ENCODE measurements around the gene TMEM86B. TPM values are rescaled to one million over a fixed set of nuclear protein-coding genes. Genes with fewer than 3 reads are reported as not detected.

The TMEM86B gene
- total and polyA plus RNA-seq, 12 donors: 0.20 to 47.8 (median 4.3) TPM

DNA sequence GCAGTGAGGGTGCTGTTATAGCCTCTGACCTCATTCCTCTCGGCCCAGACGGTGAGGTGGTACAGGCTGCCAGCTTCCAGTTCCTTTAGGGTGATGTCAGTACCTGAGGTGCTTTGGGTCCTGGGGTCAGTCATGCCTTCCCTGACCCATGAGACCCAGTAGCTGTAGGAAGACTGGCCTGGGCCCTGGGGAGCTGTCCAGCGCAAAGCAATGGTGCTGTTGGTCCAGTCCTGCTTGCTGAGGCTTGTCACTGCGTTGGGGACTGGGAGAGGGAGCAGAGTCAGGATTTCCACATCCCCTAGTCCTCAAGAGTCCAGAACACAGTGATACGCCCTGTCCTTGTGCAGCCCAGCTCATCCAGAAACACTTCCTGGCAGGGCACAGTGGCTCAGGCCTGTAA is 29.9 kb downstream of the TMEM86B start:
- TF ChIP-seq, protein P1, sequence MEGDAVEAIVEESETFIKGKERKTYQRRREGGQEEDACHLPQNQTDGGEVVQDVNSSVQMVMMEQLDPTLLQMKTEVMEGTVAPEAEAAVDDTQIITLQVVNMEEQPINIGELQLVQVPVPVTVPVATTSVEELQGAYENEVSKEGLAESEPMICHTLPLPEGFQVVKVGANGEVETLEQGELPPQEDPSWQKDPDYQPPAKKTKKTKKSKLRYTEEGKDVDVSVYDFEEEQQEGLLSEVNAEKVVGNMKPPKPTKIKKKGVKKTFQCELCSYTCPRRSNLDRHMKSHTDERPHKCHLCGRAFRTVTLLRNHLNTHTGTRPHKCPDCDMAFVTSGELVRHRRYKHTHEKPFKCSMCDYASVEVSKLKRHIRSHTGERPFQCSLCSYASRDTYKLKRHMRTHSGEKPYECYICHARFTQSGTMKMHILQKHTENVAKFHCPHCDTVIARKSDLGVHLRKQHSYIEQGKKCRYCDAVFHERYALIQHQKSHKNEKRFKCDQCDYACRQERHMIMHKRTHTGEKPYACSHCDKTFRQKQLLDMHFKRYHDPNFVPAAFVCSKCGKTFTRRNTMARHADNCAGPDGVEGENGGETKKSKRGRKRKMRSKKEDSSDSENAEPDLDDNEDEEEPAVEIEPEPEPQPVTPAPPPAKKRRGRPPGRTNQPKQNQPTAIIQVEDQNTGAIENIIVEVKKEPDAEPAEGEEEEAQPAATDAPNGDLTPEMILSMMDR (IDR thresholded peaks at IDR 0.05): no peak
- no peak for TF ChIP-seq POLR2A (IDR thresholded peaks at IDR 0.05)
- no peaks in the 10 kb centered on the region for H3K4me1 ChIP-seq (replicated peaks in 1 of 2)
- intact Hi-C loops (cut with DNase I): no loop called here
- H3K9me3 ChIP-seq (replicated peaks in 1 of 3): no peaks in the 10 kb centered on the region
- peaks cover 0 to 30% of the 10 kb centered on the region in 2 donors for H3K36me3 ChIP-seq (replicated peaks in 1 of 2)
- H3K4me3 ChIP-seq: no peak overlapping the region
- H3K27me3 ChIP-seq: no peaks in the 10 kb centered on the region
- 69 to 82% (median 77%) methylated on average over 3 to 5 of the region's 5 CpGs for WGBS, 4 donors
- no peak for DNase-seq
- no peak overlapping the region for H3K27ac ChIP-seq

DNA sequence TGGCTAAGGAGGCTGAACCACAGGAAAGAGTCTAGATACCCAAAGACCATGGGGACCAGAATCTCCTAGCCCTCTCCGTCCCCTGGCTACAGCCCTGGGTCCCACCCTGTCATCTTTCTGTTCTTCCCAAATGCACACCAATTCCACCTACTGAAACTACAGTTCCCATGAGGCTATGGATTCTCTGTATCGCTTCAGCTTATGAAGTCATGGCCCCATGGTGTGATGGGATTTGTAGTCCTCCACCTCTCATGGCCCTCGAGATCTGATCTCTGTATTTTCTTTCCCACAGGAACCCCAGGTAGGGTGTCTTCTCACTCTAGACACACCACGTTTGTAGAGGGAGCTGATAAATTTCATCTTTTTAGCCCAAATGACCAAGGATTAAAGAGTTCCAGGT is 31.0 kb downstream of the TMEM86B start:
- WGBS, 4 donors: 76 to 82% (median 80%) methylated on average over 4 of the region's 4 CpGs
- Histone ChIP-seq H3K27me3 (no peaks in the 10 kb centered on the region), H3K4me1 (replicated peaks in 1 of 2) (no peaks in the 10 kb centered on the region), H3K4me3 (no peak overlapping the region), H3K9me3 (replicated peaks in 1 of 3) (no peaks in the 10 kb centered on the region), H3K27ac (no peak overlapping the region), H3K36me3 (replicated peaks in 1 of 2) (peaks cover 0 to 29% of the 10 kb centered on the region in 2 donors)
- intact Hi-C loops (cut with DNase I): no loop called here
- TF ChIP-seq POLR2A (IDR thresholded peaks at IDR 0.05): no peak
- TF ChIP-seq, protein P1 (IDR thresholded peaks at IDR 0.05): no peak
- no peak for DNase-seq

DNA sequence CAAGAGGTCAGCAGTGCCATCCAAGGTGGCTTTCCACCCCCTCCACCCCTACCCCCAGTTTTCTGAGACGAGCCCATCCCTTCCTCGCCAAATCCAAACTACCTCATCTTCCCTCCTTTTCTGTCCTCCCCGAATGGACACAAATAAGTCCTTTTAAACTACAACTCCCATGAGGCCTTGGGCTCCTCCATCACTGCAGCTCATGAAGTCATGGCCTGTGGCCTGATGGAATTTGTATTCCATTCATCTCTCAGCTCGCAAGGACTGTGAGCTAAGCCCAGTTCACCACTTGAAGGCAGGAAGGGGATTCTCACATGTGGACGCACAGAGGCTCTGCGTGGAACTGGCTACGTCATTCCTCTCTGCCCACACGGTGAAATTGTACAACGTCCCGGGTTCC is 31.8 kb downstream of the TMEM86B start:
- WGBS, 4 donors: 87 to 96% (median 90%) methylated on average over 10 of the region's 10 CpGs
- no peak overlapping the region for H3K4me3 ChIP-seq
- intact Hi-C loops (cut with DNase I): no loop called here
- no peak overlapping the region for H3K27ac ChIP-seq
- no peaks in the 10 kb centered on the region for H3K9me3 ChIP-seq (replicated peaks in 1 of 3)
- H3K36me3 ChIP-seq (replicated peaks in 1 of 2): peaks cover 0 to 22% of the 10 kb centered on the region in 2 donors
- no peak for DNase-seq
- H3K27me3 ChIP-seq: no peaks in the 10 kb centered on the region
- no peaks in the 10 kb centered on the region for H3K4me1 ChIP-seq (replicated peaks in 1 of 2)
- TF ChIP-seq, protein P1 (IDR thresholded peaks at IDR 0.05): no peak
- no peak for TF ChIP-seq POLR2A (IDR thresholded peaks at IDR 0.05)

DNA sequence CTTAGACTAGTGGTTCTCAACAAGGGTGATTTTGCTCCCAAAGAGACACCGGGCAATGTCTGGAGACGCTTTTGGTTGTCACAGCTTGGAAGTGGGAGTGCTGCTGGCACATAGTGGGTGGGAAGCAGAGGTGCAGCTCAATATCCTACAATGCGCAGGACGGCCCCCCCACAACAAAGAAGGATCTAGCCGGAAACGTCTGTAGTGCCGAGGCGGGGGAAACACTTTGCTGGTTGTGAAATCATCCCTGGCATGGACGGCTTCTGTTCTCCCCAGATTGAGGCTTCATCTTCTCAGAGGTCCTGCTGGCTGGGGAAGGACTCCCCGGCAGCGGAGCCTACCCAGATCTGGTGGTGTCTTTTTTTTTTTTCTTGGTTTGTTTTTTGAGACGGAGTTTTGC is 35.1 kb downstream of the TMEM86B start:
- no peak for DNase-seq
- 80 to 88% (median 83%) methylated on average over 12 of the region's 12 CpGs for WGBS, 4 donors
- H3K9me3 ChIP-seq (replicated peaks in 1 of 3): no peaks in the 10 kb centered on the region

More for the DNA sequence above, 35.1 kb downstream of the TMEM86B start:
- H3K36me3 ChIP-seq (replicated peaks in 1 of 2): peaks cover 0 to 3% of the 10 kb centered on the region in 2 donors
- no peaks in the 10 kb centered on the region for H3K27me3 ChIP-seq
- H3K4me3 ChIP-seq: no peak overlapping the region
- H3K4me1 ChIP-seq (replicated peaks in 1 of 2): no peaks in the 10 kb centered on the region
- intact Hi-C loops (cut with DNase I): no loop called here
- TF ChIP-seq, protein P1 (IDR thresholded peaks at IDR 0.05): no peak
- no peak for TF ChIP-seq POLR2A (IDR thresholded peaks at IDR 0.05)
- H3K27ac ChIP-seq: no peak overlapping the region

Measured in adrenal gland (tissue), 12 donors.